Body of pancreas (tissue), 4 donors: Measurements from ENCODE around the gene FAH. TPM values are rescaled to one million over a fixed set of nuclear protein-coding genes. Genes with fewer than 3 reads are reported as not detected.

Experiments used
- ATAC-seq: fragments of 150-250 bp; one replicate; pipeline ENCODE4 v1.9.1; 2016
- DNase-seq, 4 donors: peaks; one replicate each; pipeline ENCODE4 v3.0.0-alpha.2; 2019
- H3K27ac ChIP-seq, 4 donors: fragments of 200-600 bp; sonication (generic); 1 replicate in 3 of 4; 2 replicates in 1 of 4; pipeline versions ENCODE4 v1.5.1 to v1.6.1; 2016 to 2019; ENCODE audit warnings: mild to moderate bottlenecking in 1 of 4, mixed read lengths in 1 of 4, moderate library complexity in 1 of 4
- H3K27me3 ChIP-seq, 2 donors: fragments of 200-600 bp; sonication (generic); one replicate each; pipeline ENCODE4 v1.6.0; 2016; ENCODE audit warnings: mild to moderate bottlenecking in 1 of 2
- H3K36me3 ChIP-seq, 2 donors: fragments of 200-600 bp; sonication (generic); replicated peaks in 1 of 2; 2 replicates each; pipeline ENCODE4 v1.5.1; 2016; ENCODE audit warnings: low read depth in 2 of 2; ENCODE audit not compliant: insufficient read depth in 1 of 2
- H3K4me1 ChIP-seq: fragments of 200-600 bp; sonication (generic); one replicate; pipeline ENCODE4 v1.6.0; 2016
- H3K4me3 ChIP-seq, 2 donors: fragments of 200-600 bp; sonication (generic); 1 replicate in 1 of 2; 2 replicates in 1 of 2; pipeline ENCODE4 v1.5.1; 2016 to 2019
- H3K9me3 ChIP-seq, 3 donors: fragments of 200-600 bp; sonication (generic); 1 replicate in 2 of 3; 2 replicates in 1 of 3; pipeline ENCODE4 v1.5.1; 2016
- CTCF ChIP-seq, 7 experiments: fragments of 450-650 bp in 4 of 7; fragments of 200-600 bp in 3 of 7; sonication (generic) in 3 of 7; IDR thresholded peaks; one replicate each; pipeline ENCODE4 v1.5.1; 2016 to 2019; ENCODE audit warnings: antibody characterized with exemption in 7 of 7
- POLR2A ChIP-seq, 3 donors: fragments of 450-650 bp; IDR thresholded peaks; one replicate each; pipeline ENCODE4 v1.6.1; 2016; ENCODE audit warnings: antibody characterized with exemption in 3 of 3, mild to moderate bottlenecking in 2 of 3
- WGBS, 2 donors: methylation state at CpG; one replicate each; pipeline ENCODE4 v1.1.5; 2017; 5-methylcytosine and 5-hydroxymethylcytosine counted together
- intact Hi-C: fragments of 100-400 bp; cut with DNase I; formaldehyde crosslinking; loops from one replicate; pipeline ENCODE4 v1.15.1; 2023
- total RNA-seq, 2 donors: library from RNA; depleted of rRNA; stranded (reverse); fragments of >200 nt; gene quantifications; one replicate each; pipeline ENCODE4 v1.1.0, GENCODE V29; 2016

Gene FAH
- total RNA-seq, 2 donors from 2014 or later = 8.8 to 31.0 TPM

DNA sequence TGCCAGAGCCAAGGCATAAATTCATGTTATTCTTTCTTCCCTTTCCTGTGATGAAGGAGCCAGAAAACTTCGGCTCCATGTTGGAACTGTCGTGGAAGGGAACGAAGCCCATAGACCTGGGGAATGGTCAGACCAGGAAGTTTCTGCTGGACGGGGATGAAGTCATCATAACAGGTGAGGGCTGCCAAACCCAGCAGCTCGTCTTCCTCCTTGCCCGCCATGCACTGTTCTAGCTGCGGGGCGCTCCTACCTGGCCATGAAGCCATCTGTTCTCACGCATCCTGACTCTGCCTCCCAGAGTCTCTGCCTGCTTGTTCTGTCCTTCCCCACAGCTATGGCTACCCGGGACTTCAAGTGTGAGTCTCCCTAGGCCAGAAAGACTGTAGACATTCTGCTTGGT is 28.2 kb downstream of the FAH start:
- DNase-seq (no peak), ATAC-seq (no peak)
- Histone ChIP-seq H3K9me3 (no peaks in the 10 kb centered on the region), H3K36me3 (no peaks in the 10 kb centered on the region), H3K4me1 (no peaks in the 10 kb centered on the region), H3K27me3 (no peaks in the 10 kb centered on the region), H3K4me3 (no peak overlapping the region), H3K27ac (no peak overlapping the region)
- TF ChIP-seq CTCF (IDR thresholded peaks at IDR 0.05) (no peak), POLR2A (IDR thresholded peaks at IDR 0.05) (no peak)
- intact Hi-C loops = no loop called here
- 91 to 93% methylated on average over 4 to 10 of the region's 10 CpGs for WGBS, 2 donors

DNA sequence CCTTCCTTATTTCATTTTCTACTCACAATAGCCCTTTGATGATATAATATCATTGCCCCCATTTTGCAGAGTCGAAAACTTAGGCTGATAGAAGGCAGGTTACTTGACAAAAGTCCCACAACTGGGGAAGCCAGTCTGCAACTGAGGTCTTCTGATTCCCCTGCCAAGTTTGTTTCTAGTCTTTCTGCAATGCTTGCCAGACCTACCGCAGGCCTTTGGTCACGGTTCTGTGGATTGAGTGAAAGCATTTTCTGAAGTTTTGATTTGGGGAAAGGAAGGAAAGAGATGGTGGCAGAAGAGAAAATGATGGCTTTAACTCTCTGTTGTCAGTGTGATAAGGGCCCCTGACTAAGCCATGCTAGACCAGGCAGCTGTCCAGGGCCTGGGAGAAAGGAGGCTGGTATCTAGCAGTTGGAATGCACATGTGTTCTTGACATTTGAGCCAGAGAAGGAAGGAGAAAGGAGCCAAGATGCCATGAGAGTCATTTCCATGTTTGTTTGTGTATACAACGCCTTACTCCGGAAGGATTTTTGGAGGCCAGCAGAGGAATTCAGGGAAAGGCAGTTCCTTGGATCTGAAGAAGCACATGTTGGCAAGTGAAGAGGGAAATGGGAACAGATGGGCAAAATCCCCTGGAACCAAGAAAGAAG is 29.9 kb downstream of the FAH start:
- no peaks in the 10 kb centered on the region for H3K4me1 ChIP-seq
- no peaks in the 10 kb centered on the region for H3K9me3 ChIP-seq
- no peaks in the 10 kb centered on the region for H3K36me3 ChIP-seq
- no peak overlapping the region for H3K27ac ChIP-seq
- no peaks in the 10 kb centered on the region for H3K27me3 ChIP-seq
- intact Hi-C loops = no loop called here
- no peak for TF ChIP-seq POLR2A (IDR thresholded peaks at IDR 0.05)
- no peak for TF ChIP-seq CTCF (IDR thresholded peaks at IDR 0.05)
- no peak overlapping the region for H3K4me3 ChIP-seq
- DNase-seq (no peak), ATAC-seq (no peak)
- WGBS, 2 donors = 50 to 52% methylated on average over 5 of the region's 5 CpGs

DNA sequence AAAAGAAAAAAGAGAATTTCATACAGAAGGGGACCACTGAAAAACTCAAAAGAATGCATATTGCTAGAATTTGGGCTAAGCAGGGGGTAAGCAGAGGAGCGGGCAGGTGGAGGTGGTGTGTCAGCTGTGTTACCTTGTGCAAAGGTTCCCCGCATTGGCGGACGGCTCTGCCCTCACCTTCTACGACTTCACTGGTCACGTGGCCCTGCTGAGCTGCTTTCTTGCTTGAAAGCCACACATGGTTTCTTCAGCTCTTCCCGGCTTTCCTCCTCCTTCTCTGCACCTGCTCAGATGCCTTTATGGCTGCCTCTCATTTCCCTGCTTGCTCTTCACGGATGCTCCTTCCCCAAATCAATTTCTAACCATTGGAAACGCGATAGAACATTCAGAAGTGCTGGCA is 30.5 kb downstream of the FAH start:
- Histone ChIP-seq H3K27ac (no peak overlapping the region), H3K27me3 (no peaks in the 10 kb centered on the region), H3K36me3 (no peaks in the 10 kb centered on the region), H3K9me3 (no peaks in the 10 kb centered on the region), H3K4me3 (no peak overlapping the region), H3K4me1 (no peaks in the 10 kb centered on the region)
- intact Hi-C loops = no loop called here
- ATAC-seq = no peak
- 90 to 93% methylated on average over 10 of the region's 10 CpGs for WGBS, 2 donors
- no peak for DNase-seq
- TF ChIP-seq POLR2A (IDR thresholded peaks at IDR 0.05) = no peak
- TF ChIP-seq CTCF (IDR thresholded peaks at IDR 0.05) = no peak

DNA sequence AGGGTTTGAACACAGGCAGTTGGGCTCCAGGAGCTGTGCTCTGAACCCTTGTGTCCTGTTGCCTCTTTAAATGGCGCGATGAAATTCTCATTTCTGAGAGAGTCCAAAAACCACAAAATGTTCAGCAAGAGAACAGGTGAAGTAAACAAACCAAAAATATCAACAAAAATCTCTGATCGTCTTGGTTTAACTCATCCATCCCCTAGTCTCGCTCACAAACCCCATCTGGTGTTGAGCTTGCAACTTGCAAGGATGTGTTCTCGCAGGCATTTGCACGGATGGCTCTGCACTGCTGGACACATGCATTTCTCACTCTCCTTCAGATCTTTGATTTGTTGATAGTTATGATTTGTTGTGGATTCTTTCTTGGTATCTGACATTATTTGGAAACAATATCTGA is 31.1 kb downstream of the FAH start:
- 80 to 81% methylated on average over 6 of the region's 6 CpGs for WGBS, 2 donors
- Histone ChIP-seq H3K4me3 (no peak overlapping the region), H3K9me3 (no peaks in the 10 kb centered on the region), H3K36me3 (no peaks in the 10 kb centered on the region), H3K27me3 (no peaks in the 10 kb centered on the region), H3K27ac (no peak overlapping the region), H3K4me1 (no peaks in the 10 kb centered on the region)
- intact Hi-C loops = no loop called here
- DNase-seq (no peak), ATAC-seq (no peak)
- TF ChIP-seq CTCF (IDR thresholded peaks at IDR 0.05) (no peak), POLR2A (IDR thresholded peaks at IDR 0.05) (no peak)

- ATAC-seq = no peak
- WGBS, 2 donors = 81 to 90% methylated on average over 7 of the region's 7 CpGs
- intact Hi-C loops = no loop called here
Observed at GRCh38 chr15:80184554-80184953, 31.8 kb downstream of the FAH start.

More at GRCh38 chr15:80184554-80184953, 31.8 kb downstream of the FAH start:
- no peaks in the 10 kb centered on the region for H3K27me3 ChIP-seq
- no peaks in the 10 kb centered on the region for H3K4me1 ChIP-seq
- no peak overlapping the region for H3K4me3 ChIP-seq
- DNase-seq = no peak
- H3K9me3 ChIP-seq = no peaks in the 10 kb centered on the region
- no peaks in the 10 kb centered on the region for H3K36me3 ChIP-seq
- TF ChIP-seq POLR2A (IDR thresholded peaks at IDR 0.05) = no peak
- no peak overlapping the region for H3K27ac ChIP-seq
